Peyer's patch (tissue), 4 donors: ENCODE data around the gene INA. TPM values are rescaled to one million over a fixed set of nuclear protein-coding genes. Genes with fewer than 3 reads are reported as not detected.
"Not testable (repeated sequence)": the region's sequence is repeated elsewhere in the genome, so short reads cannot be mapped to it uniquely, and the experiment has no call there.

Experiments used
- DNase-seq, 3 donors: peaks; one replicate each; pipeline ENCODE4 v3.0.0-alpha.2; 2017 to 2019
- H3K27ac ChIP-seq, 4 donors: fragments of 200-600 bp; sonication (generic); one replicate each; pipeline ENCODE4 v1.5.1; 2016 to 2019
- H3K27me3 ChIP-seq, 2 donors: fragments of 200-600 bp; sonication (generic); one replicate each; pipeline ENCODE4 v1.5.1; 2019
- H3K36me3 ChIP-seq, 3 donors: fragments of 200-600 bp; sonication (generic); one replicate each; pipeline ENCODE4 v1.5.1; 2016 to 2019
- H3K4me1 ChIP-seq, 4 donors: fragments of 200-600 bp; sonication (generic); one replicate each; pipeline ENCODE4 v1.5.1; 2016 to 2019
- H3K4me3 ChIP-seq, 4 donors: fragments of 200-600 bp; sonication (generic); 1 replicate in 3 of 4; 2 replicates in 1 of 4; pipeline ENCODE4 v1.5.1; 2016 to 2019; ENCODE audit warnings: mild to moderate bottlenecking in 1 of 4
- H3K9me3 ChIP-seq, 4 donors: fragments of 200-600 bp; sonication (generic); one replicate each; pipeline ENCODE4 v1.5.1; 2016 to 2019; ENCODE audit warnings: mild to moderate bottlenecking in 1 of 4
- POLR2A ChIP-seq, 2 donors: fragments of 450-650 bp; IDR thresholded peaks; one replicate each; pipeline ENCODE4 v1.5.1; 2017; ENCODE audit warnings: antibody characterized with exemption in 2 of 2, mild to moderate bottlenecking in 2 of 2, moderate library complexity in 2 of 2
- total RNA-seq, 4 donors: library from RNA; depleted of rRNA; stranded (reverse); fragments of >200 nt; gene quantifications; one replicate each; pipeline ENCODE4 v1.1.0, GENCODE V29; 2016
- TF ChIP-seq, protein P1 (sequence below), 6 experiments: fragments of 450-650 bp in 4 of 6; fragments of 200-600 bp in 2 of 6; sonication (generic) in 1 of 6; IDR thresholded peaks; one replicate each; pipeline ENCODE4 v1.5.1; 2017 to 2019; ENCODE audit warnings: antibody characterized with exemption in 6 of 6, mild to moderate bottlenecking in 3 of 6, moderate library complexity in 1 of 6

The INA gene
- total RNA-seq, 4 donors from 2014 or later: 0.35 to 1.1 TPM; not detected in 2

DNA sequence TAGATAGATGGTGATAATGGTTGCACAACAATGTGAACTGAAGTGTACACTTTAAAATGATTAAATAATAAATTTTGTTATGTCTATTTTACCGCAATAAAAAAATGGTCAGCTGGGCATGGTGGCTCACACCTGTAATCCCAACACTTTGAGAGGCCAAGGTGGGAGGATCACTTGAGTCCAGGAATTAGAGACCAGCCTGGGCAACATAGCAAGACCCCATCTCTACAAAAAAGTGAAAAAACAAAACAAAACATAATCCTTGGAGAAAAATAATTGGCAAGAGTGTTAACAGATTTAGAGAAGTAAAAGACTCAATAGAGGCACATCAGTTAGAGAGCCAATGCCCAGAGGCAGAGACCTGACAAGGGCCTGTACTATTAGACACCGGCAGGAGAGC, 41.2 kb upstream of the INA start:
- no peak for DNase-seq
- H3K27me3 ChIP-seq: no peaks in the 10 kb centered on the region
- peaks cover 0 to 30% (median 2%) of the 10 kb centered on the region in 4 donors for H3K4me1 ChIP-seq
- no peaks in the 10 kb centered on the region for H3K9me3 ChIP-seq
- no peak overlapping the region for H3K4me3 ChIP-seq
- no peak overlapping the region for H3K27ac ChIP-seq
- TF ChIP-seq POLR2A (IDR thresholded peaks at IDR 0.05): no peak
- TF ChIP-seq, protein P1, sequence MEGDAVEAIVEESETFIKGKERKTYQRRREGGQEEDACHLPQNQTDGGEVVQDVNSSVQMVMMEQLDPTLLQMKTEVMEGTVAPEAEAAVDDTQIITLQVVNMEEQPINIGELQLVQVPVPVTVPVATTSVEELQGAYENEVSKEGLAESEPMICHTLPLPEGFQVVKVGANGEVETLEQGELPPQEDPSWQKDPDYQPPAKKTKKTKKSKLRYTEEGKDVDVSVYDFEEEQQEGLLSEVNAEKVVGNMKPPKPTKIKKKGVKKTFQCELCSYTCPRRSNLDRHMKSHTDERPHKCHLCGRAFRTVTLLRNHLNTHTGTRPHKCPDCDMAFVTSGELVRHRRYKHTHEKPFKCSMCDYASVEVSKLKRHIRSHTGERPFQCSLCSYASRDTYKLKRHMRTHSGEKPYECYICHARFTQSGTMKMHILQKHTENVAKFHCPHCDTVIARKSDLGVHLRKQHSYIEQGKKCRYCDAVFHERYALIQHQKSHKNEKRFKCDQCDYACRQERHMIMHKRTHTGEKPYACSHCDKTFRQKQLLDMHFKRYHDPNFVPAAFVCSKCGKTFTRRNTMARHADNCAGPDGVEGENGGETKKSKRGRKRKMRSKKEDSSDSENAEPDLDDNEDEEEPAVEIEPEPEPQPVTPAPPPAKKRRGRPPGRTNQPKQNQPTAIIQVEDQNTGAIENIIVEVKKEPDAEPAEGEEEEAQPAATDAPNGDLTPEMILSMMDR (IDR thresholded peaks at IDR 0.05): no peak
- H3K36me3 ChIP-seq: no peaks in the 10 kb centered on the region

DNA sequence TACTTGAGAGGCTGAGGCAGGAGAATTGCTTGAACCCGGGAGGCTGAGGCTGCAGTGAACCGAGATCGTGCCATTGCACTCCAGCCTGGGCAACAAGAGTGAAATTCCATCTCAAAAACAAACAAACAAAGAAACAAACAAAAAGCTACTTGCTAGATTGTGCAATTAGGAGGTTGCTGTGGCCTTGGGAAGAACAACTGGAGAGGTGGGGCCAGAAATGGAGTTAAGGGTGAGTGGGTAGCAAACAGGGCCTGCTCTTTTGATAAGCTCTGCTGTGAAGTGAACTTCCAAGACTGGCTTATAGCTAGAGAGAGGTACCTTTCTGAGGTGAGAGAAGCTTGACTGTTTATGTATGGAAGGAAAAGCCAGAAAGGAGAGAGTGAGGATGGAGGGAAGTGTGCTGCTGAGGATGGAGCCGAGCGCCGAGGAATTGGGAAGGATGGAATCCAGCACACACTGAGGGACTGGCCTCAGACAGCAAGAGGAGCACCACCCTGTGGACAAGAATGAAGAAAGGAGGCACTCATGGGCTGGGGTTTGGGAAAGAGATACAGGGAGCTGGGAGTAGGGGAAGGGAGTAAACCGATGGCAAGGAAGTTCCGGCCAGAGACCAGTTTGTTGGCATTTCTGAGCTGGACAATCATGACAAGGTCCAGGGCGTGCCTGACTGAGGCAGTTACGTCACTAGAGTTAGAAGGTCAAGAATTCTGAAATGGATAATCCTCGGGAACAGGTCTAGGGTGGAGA, 38.3 kb upstream of the INA start:
- peak overlapping the region in 3 of 4 donors; percentile 44 to 93 (median 89) for H3K27ac ChIP-seq
- H3K4me3 ChIP-seq: no peak overlapping the region
- H3K9me3 ChIP-seq: no peaks in the 10 kb centered on the region
- H3K4me1 ChIP-seq: peaks cover 0 to 21% (median 2%) of the 10 kb centered on the region in 4 donors
- no peaks in the 10 kb centered on the region for H3K36me3 ChIP-seq
- DNase-seq: peak in 2 of 3 donors; percentile 75 to 86
- TF ChIP-seq POLR2A (IDR thresholded peaks at IDR 0.05): peak in 1 of 2 donors; percentile 35
- TF ChIP-seq, protein P1 (IDR thresholded peaks at IDR 0.05): peak in 2 of 6 experiments; percentile 20 to 38
- H3K27me3 ChIP-seq: no peaks in the 10 kb centered on the region

DNA sequence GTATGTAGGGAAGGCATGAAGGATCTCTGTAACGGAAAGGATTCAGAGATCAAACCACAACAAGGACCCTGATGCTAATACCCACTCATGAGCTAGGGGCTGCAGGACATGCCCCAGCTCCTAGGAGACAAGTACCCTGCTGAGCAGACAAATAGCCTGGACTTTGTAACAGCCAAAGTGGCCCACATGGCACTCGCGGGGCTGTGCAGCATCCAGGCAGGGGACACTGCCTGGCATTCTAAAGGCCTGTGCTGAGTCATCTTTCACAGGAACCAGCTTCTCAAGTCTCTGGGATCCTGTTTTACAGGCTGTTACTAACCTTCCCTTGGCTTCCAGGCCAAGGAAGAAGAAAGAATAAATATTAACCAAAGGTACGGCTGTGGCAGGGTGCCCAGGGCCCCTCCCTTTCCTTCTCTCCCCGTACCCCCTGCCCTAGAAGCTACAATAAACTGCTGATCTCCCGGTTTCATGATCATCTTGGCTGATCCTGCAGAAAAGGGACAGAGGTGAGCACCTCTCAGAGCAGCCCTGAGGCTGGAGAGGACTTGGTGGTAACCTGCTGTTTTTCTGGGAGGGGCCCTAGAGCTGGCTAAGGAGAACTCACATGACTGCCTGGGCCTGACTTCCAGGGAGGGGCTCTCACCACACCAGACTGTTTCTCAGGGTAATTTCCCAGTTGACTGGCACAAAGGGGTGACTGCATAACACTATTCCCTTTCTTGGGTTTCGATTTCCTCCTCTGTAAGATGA, 35.5 kb upstream of the INA start:
- H3K27me3 ChIP-seq: no peaks in the 10 kb centered on the region
- peak in 2 of 3 donors; percentile 87 to 88 for DNase-seq

DNA sequence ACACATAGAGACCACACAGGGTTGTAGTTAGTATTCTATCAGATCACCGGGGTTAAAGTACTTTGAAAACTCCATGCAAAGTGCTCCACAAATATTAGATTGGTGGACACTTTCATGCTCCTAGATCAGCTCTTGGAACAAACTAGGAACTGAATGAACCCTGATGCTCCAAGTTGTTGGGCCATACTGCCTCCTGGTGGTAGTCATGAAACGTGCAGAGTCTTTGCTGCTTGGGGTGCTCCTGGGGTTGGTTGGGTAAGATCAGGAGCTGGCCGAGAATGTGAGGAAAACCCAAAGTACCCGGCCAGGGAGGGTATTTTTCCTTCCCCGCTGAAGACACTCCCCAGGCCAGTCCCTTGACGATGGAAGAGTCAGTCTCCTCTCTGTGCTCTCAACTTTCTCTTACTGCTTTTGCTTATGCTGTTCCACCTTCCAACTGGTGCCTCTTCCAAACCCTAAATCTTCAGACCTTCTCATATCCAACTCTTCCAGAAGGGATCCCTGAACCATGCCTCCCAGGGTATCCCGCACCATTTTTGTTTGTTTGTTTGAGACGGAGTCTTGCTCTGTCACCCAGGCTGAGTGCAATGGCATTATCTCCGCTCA, 32.2 kb upstream of the INA start:
- H3K4me1 ChIP-seq: peaks cover 0 to 15% (median 0%) of the 10 kb centered on the region in 4 donors

More for the DNA sequence above, 35.5 kb upstream of the INA start:
- H3K36me3 ChIP-seq: no peaks in the 10 kb centered on the region
- peak overlapping the region in 2 of 4 donors; percentile 17 to 30 for H3K4me3 ChIP-seq
- H3K27ac ChIP-seq: peak overlapping the region in 3 of 4 donors; percentile 67 to 93 (median 89)
- TF ChIP-seq, protein P1 (IDR thresholded peaks at IDR 0.05): no peak
- peak in 1 of 2 donors; percentile 44 for TF ChIP-seq POLR2A (IDR thresholded peaks at IDR 0.05)
- H3K9me3 ChIP-seq: no peaks in the 10 kb centered on the region
- peaks cover 0 to 21% (median 2%) of the 10 kb centered on the region in 4 donors for H3K4me1 ChIP-seq

DNA sequence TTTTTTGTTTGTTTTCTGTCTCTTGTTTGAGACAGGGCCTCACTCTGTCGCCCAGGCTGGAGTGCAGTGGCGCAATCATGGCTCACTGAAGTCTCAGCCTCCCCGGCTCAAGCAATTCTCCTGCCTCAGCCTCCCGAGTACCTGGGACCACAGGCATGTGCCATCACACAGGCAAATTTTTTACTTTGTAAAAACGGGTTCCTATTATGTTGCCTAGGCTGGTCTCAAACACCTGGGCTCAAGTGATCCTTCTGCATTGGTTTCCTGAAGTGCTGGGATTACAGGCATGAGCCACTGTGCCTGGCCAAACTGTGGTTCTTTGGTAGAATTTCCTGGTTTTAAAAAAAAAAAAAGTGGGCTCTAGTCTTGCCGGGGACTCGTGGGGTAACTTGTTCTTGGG, 31.4 kb upstream of the INA start, which contains the start of gene RPEL1:
TSS of gene RPEL1 (plus strand) at position 301 of the 400 bp plus-strand sequence. CDS start 110 bp downstream, outside the sequence.
- not testable (repeated sequence) for H3K27me3 ChIP-seq, DNase-seq, H3K4me1 ChIP-seq, H3K4me3 ChIP-seq, H3K36me3 ChIP-seq, H3K9me3 ChIP-seq, H3K27ac ChIP-seq

More for the DNA sequence above, 32.2 kb upstream of the INA start:
- H3K4me3 ChIP-seq: no peak overlapping the region
- H3K9me3 ChIP-seq: no peaks in the 10 kb centered on the region
- no peaks in the 10 kb centered on the region for H3K27me3 ChIP-seq
- DNase-seq: peak; percentile 60 to 89 (median 67)
- no peak for TF ChIP-seq POLR2A (IDR thresholded peaks at IDR 0.05)
- TF ChIP-seq, protein P1 (IDR thresholded peaks at IDR 0.05): peak; percentile 64 to 93 (median 86)
- no peak overlapping the region for H3K27ac ChIP-seq
- H3K36me3 ChIP-seq: no peaks in the 10 kb centered on the region
